NOMO-1 (cell line): ENCODE measurements around the gene PXN.
"Not testable (repeated sequence)": the region's sequence is repeated elsewhere in the genome, so short reads cannot be mapped to it uniquely, and the experiment has no call there.

Experiments used
- DNase-seq, 2 experiments: peaks; one replicate each; lab custom pipeline; 2025; ENCODE audit not compliant: unreplicated experiment in 2 of 2; lab: John Stamatoyannopoulos, UW

PXN gene

GRCh38 chr12:120262852-120263747, 2.4 kb downstream of the PXN start:
- DNase-seq: no peak

DNA sequence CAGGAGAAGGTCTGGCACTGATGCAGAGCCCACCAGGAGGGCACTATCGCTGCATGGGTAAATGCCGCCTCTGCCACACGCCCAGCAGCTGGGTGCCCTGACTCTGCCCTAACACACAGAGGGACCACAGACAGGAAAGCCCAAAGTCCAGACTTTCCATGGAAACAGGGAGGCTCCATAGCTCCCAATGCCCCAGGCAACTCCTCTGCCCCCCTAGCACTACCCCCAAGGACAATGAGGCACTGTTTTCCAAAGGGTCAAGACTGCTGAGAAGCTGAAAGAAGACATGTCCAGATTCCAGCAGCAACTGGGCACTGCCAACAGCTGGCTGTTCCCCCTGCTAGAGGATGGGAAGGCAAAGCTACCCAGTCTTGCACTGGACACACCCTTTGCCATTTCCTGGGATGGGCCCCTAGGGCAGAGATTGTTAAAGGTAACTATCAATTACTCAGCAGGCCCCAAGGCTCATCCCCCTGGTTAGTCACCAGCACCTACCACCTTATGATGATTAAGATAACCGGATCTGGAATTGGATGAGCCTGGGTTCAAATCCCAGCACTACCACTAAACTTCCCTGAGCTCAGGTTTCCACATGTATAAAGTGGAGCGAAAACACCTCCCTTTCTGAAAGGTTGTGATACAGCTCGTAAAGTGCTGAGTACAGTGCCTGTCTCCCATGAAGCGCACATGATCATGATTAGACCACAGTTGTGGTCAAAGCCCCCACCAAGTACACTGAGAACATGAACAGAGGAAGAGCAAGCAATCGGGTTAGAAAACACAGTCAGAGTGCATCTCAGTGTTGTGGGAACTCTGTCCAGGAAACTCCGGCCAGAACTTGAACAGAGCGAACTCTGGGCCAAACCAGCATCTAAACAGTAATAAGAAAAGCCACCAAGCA, 3.3 kb downstream of the PXN start:
- DNase-seq: no peak

DNA sequence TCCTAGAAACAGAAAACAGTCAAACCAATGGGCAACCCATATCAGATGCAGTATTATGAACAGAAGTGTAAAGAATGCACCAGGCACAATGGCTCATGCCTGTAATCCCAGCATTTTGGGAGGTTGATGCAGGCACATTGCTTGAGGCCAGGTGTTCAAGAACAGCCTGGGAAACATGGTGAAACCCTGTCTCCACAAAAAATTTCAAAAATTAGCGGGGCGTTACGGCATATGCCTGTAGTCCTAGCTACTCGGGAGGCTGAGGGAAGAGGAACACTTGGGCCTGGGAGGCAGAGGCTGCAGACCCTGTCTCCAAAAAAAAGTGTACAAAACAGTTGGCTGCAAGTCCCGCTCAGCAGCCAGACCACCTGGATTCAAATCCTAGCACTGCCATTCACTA, 4.9 kb downstream of the PXN start:
- no peak for DNase-seq

DNA sequence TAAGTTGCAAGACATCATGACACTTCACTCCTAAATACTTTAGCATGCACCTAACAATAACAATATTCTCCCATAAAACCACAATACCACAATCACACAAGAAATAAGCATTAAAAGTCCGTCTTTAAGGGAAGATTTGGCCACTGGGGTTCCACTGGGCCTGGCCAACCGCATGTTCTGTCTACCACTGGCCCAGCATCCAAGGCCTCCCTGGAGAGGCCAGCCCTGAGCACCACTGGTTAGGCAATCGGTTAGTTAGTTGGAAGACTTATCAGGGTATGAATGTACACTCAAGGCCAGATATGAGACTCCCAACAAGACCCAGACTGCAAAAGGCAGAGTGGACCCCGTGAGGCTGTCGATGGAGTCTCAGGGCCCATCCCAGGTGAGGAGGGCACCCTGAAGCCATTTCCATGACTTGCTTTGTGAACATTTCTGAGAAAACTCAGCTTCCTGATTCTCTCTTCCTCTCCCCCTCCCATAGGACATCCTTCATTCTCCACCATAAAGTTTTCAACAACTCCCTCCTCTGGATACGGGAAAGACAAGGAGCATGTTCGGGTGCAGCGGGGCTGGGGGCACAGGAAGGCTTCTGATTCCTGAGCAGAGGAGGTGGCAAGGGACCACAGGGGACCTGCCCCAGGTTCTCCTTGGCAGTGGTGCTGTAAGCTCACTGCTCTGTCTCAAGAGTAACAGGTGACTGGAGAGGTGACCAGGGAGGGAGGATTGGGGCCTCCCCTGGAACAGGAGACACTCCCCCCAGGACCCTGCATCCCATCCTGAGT, 5.9 kb downstream of the PXN start:
- no peak for DNase-seq

GRCh38 chr12:120258323-120258896, 7.1 kb downstream of the PXN start:
- DNase-seq: no peak

GRCh38 chr12:120257041-120257821, 8.3 kb downstream of the PXN start:
- no peak for DNase-seq

- DNase-seq: no peak
These were observed 10.7 kb downstream of the PXN start for GRCh38 chr12:120254809-120255208.

DNA sequence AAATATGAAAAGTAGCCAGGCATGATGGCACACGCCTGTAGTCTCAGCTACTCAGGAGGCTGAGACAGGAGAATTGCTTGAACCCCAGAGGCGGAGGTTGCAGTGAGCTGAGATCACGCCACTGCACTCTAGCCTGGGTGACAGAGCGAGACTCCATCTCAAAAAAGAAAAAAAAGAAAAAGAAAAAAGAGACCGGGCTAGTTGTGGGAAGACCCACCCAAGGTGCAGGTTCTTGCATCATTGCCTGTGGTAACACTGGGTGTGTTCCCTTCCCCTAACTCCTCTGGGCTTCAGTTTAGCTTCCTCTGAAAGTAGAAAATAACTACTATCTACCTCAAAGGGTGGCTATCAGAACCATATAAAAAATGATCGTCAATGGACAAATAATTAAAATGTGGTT, 12.2 kb downstream of the PXN start:
- peak; percentile 60 to 85 for DNase-seq

- peak; percentile 72 for DNase-seq
These were observed 13.2 kb downstream of the PXN start for GRCh38 chr12:120252071-120252906.

DNA sequence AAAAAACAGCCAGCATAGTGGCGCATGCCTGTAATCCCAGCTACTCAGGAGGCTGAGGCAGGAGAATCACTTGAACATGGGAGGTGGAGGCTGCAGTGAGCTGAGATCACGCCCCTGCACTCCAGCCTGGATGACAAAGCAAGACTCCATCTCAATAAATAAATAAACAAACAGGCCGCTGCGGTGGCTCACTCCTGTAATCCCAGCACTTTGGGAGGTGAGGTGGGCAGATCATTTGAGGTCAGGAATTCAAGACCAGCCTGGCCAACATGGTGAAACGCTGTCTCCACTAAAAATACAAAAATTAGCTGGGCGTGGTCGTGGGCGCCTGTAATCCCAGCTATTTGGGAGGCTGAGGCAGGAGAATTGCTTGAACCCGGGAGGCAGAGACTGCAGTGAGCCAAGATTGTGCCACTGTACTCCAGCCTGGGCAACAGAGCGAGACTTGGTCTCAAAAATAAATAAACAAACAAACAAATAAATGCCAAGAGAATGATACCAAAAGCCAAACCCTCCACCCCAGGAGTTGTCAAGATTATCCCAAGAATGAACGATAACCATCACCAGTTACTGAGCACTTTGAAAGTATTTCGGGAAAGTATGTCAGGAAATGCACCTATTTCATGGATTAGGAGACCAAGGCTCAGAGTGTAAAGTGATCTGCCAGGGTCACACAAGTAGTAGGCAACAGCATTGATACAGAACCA, 14.0 kb downstream of the PXN start:
- not testable (repeated sequence) for DNase-seq

- DNase-seq: peak in 1 of 2 experiments; percentile 23
These were observed 15.4 kb downstream of the PXN start for GRCh38 chr12:120249875-120250795.

DNA sequence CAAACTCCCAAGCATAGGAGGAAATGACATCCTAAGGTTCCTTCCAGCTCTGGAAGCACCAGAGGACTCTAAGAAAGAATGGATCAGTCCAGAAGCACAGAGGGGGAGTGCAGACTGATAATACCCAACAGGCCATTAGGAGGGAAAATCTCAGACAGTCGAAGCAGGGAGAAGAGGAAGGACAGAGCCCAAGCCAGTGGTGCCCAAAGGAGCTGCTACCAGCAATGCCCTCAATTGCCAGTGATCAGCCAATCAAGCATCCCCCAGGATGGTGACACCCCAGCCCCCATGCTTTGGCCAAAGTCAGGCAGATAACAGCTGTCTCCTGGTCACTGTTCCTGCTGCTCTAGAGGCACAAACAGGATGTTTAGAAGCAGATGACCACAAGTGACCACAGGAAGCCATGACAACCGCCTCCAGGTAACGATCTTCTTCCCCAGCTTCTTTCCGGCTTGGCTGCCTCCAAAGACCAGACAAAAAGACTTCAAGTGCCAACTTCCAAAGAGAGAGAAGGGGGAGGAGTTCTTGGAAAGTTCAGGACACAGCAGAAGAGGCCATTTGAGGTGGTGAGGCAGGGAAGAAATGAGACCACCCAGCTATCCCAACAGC, 16.2 kb downstream of the PXN start:
- DNase-seq: no peak

DNA sequence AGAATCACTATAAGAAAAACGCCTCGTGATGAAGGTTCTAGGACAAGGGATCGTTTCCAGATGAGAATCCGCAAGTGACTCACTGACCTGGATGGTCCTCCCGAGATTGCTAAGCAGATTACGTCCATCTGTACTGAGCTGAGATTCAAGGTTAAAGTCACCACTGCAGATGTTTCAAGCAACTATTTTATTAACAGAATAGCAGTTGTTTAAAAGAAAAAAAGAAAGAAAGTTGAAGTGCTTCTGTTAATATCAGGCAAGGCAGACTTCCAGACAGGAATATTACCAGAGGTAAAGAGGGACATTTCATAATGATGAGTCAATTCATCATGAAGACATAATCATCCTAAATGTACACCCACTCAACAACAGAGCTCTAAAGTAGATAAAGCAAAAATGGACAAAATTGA, 17.9 kb downstream of the PXN start:
- DNase-seq: no peak

DNA sequence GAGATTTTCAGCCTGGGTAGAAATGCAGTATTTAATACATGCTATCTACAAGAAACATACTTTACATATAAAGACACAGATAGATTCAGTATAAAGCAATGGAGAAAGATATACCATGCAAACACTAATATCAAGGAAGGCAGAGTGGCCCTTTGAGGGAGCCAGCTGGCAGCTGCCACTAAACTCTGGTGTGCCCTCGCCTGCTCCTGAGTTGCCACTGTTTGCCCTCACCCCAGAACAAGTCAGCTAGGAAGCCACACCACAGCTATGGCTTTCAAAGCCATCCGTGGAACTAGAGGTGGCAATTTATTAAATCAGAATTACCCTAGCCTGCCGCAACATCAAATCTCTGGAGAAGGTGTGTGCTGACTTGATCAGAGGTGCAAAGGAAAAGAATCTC, 18.3 kb downstream of the PXN start:
- no peak for DNase-seq

DNA sequence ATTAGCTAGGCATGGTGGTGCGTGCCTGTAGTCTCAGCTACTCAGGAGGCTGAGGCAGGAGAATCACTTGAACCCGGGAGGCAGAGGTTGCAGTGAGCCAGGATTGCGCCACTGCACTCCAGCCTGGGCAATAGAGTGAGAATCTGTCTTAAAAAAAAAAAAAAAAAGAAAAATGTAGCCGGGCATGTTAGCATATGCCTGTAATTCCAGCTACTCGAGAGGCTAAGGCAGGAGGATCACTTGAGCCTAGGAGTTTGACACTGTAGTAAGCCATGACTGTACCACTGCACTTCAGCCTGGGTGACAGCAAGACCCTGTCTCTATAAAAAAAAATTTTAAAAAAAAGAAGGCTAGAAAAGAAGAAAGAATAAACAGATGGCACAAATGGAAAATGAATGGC, 18.8 kb downstream of the PXN start:
- DNase-seq: not testable (repeated sequence)

DNA sequence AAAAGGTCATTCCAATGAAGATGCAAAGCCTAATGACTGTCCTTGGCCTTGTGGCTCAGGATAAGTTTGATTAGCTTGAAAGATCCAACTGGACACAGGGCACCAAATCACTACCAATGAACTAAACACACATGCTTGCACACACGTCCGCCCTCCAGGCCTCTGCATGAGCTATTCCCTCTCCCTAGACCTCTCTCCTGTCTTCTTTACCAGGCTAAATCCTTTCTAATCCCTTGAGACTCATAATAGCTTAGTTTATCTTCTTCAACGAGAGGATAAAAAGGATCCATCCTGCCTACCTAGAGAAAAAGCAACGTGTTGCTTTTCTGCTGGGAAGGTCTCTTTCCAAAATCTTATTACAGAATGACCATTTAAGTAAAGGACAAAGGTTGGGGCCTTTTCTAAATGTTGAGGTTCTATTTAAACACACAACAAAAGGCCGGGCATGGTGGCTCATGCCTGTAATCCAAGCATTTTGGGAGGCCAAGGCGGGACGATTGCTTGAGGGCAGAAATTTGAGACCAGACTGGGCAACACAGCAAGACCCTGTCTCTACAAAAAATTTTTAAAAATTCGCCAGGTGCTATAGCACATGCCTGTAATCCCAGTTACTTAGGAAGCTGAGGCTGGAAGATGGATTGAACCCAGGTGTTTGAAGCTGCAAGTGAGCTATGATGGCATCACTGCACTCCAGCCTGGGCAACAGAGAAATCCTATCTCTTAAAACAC, 22.4 kb downstream of the PXN start:
- DNase-seq: no peak
